ENCODE data around the gene HOXC9.

The HOXC9 gene

GRCh38 chr12:54000116-54001114, at the start of gene HOXC9:
Gene HOXC9, plus strand, starts transcription at chr12:54000161. Its CDS starts 28 bp downstream, at chr12:54000189.
- DNase-seq (ENCODE audit: low read depth in 1 of 2, low spot score in 1 of 2): no peak

DNA sequence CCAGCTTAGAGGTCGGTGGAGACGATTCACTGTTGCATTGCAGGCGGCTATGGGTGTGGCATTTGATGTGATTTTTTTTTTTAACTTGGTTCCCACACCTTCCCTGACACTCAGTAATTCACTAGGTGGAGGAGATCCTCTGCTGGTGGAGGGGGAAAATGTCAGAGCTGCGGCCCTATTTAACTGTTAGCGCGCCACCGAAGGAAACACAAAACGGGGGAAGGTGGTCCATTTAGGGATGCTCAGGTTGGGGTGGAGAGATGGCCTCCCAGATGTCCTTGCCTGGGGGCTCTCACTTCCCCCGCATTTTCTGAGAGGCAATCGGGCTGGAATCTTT, 49.6 kb upstream of the HOXC9 start:
- DNase-seq (ENCODE audit: low read depth in 1 of 2, low spot score in 1 of 2): no peak

DNA sequence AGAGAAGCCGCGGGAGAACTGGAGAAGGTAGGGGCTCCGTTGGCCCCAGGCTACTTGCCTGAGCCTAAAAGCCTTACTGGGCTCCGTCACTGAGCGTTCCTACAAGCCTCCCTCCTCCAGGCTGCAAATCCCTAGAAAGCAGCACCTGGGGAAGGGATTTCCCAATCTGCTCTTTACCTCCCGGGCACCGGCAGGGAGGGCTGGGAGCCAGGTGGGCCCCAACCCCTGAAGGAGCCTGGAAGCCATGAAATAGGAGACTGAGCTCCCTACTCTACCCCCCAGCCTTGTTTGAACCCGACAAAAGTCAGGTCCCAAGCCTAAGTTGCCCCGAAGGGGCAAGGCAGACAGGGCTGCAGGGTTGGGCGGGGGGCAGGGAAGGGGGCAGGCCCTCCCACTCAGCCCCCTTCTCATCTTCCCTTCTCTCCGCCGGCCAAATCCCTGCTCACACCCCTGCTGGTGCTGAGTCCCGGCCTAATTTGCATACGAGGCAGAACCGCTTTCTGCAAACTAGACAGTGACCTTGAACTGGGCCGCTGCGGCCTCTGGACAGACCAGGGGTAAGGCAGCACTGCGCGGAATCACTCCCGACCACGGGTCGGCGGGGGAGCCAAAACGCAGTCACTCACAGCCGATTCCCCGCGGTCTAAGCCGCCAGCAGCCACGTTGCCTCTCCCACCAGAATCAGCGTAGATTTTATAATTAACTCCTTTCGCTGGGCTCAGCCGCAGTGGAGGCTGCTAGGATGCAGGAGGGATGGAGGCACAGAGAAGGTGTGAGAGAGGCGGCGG, 49.0 kb upstream of the HOXC9 start:
- no peak for DNase-seq (ENCODE audit: low read depth in 1 of 2, low spot score in 1 of 2)

- no peak for DNase-seq (ENCODE audit: low read depth in 1 of 2, low spot score in 1 of 2)
Observed at GRCh38 chr12:53951577-53952334, 48.2 kb upstream of the HOXC9 start.

- no peak for DNase-seq (ENCODE audit: low read depth in 1 of 2, low spot score in 1 of 2)
Observed at GRCh38 chr12:53952335-53952694, 47.6 kb upstream of the HOXC9 start.

- DNase-seq (ENCODE audit: low read depth in 1 of 2, low spot score in 1 of 2): no peak
Observed at GRCh38 chr12:53952871-53953734, 46.9 kb upstream of the HOXC9 start.

- no peak for DNase-seq (ENCODE audit: low read depth in 1 of 2, low spot score in 1 of 2)
Observed at GRCh38 chr12:53953831-53954693, 45.9 kb upstream of the HOXC9 start.

DNA sequence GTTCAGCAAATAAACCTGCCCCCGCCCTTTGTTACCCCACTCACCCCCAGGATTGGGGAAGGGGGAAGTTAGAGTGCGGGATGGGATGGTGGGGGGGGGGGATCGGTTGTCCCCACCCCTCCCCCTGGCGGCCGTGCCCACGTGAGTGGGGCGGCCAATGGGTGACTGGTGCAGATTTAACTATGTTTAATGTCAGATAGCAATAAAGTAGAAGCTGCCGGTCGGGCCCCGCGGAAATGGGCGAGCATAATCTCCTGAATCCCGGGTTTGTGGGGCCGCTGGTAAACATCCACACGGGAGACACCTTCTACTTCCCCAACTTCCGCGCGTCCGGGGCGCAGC, 45.3 kb upstream of the HOXC9 start, which contains the start of gene HOXC12:
Gene HOXC12, plus strand, starts transcription at position 210 of the 342 bp plus-strand sequence. Its CDS starts 27 bp downstream, at position 237.
- DNase-seq (ENCODE audit: low read depth in 1 of 2, low spot score in 1 of 2): no peak

DNA sequence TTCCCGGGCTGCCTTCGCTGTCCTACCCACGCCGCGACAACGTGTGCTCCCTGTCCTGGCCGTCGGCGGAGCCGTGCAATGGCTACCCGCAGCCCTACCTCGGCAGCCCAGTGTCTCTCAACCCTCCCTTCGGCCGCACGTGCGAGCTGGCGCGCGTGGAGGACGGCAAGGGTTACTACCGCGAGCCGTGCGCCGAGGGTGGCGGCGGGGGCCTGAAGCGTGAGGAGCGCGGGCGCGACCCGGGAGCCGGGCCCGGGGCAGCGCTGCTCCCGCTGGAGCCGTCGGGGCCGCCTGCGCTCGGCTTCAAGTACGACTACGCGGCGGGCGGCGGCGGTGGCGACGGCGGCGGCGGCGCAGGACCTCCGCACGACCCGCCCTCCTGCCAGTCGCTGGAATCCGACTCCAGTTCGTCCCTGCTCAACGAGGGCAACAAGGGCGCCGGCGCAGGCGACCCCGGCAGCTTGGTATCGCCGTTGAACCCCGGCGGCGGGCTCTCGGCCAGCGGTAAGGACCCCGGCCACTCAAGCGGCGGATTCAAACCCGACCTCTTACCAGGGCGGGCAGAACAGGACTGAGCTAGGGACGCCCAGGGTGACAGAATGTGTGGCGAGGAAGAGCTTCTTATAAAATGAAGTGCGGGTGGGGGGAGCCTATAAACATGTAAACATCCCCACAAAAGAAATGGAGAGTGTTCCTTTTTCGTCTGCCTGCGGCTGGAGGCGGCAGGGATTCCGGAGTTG, 44.8 kb upstream of the HOXC9 start:
- DNase-seq (ENCODE audit: low read depth in 1 of 2, low spot score in 1 of 2): no peak

- no peak for DNase-seq (ENCODE audit: low read depth in 1 of 2, low spot score in 1 of 2)
Observed at GRCh38 chr12:53955776-53956250, 44.1 kb upstream of the HOXC9 start.

DNA sequence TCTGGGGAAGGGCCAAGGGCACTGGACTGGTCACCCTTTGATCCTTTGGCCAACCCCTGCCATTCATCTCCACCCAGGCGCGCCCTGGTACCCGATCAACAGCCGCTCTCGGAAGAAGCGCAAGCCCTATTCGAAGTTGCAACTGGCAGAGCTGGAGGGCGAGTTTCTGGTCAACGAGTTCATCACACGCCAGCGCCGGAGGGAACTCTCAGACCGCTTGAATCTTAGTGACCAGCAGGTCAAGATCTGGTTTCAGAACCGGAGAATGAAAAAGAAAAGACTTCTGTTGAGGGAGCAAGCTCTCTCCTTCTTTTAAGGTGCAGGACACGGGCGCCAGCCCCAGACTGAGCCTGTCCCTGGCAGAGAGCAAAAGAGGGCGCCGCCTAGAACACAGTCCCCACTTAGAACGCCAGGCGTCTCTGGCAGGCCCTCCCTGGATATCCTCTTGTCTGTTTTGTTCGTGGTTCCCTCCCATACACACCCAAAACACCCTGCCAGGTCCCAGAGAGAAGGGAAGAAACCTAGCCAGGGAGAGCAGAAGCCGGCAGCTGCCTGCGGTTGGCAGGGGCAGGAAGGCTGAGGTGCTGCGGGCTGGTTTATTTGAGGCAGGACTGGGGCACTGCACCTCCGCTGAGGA, 43.6 kb upstream of the HOXC9 start:
- no peak for DNase-seq (ENCODE audit: low read depth in 1 of 2, low spot score in 1 of 2)

- DNase-seq (ENCODE audit: low read depth in 1 of 2, low spot score in 1 of 2): no peak
Observed at GRCh38 chr12:53956914-53957536, 42.9 kb upstream of the HOXC9 start.

GRCh38 chr12:53958128-53958527, 41.8 kb upstream of the HOXC9 start:
- no peak for DNase-seq (ENCODE audit: low read depth in 1 of 2, low spot score in 1 of 2)

DNA sequence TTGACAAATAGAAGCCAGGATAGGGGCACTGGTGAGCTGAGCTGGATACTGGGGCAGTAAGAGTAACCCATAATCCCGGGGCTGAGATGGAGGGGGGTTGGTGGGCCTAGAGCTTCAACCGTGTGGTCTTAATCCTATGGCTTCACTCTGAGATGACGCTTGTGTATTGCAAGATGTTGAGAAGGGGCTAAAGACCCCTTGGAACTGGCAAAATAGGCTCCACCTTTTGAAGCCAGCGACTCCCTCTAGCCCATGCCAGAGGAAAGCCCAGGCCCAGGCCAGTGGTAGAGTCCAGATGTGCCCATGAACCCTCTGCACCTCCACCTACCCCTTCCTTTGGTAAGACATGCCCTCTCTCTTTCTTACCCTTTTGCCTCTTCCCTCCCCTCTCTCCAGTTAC, 40.6 kb upstream of the HOXC9 start:
- DNase-seq (ENCODE audit: low read depth in 1 of 2, low spot score in 1 of 2): no peak

DNA sequence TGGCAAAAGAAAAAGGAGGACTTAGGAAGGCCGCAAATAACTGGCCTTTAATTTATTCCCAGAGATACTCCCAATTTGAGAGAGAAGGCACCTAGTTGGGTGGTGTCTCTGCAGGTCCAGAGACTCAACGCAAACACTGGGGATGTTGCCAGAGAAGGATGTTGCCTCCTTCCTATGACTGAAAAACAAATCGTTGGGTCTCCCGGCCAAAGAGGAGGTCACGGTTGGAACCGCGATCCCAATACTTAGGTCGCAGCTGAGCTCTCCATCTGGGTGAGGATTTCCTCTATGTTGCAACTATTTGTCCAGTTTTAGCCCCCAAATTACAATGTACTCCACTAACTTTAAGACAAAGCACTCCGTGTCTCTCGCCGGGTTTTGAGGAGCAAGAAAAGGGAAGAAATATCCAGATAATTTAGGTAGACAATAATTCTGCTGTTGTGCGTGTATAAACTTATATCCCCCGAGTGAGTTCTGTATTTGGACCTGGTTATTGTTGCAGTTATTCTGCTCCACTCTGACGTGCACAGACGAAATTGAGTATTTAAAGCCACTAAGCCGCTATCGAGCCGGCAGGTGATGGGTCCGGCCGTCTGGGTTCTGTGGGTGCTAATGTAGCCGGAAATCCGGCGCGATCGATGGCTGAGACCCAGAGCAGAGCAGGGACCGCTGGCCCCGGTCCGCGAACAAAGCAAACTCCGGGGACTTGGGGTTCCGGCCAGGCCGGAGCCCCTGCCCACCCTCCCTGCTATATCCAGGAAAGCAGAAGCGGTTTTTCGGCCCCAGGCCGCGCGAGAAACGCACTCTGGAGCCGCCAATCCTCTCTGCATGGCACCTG, 39.6 kb upstream of the HOXC9 start:
- no peak for DNase-seq (ENCODE audit: low read depth in 1 of 2, low spot score in 1 of 2)

- DNase-seq (ENCODE audit: low read depth in 1 of 2, low spot score in 1 of 2): no peak
Observed at GRCh38 chr12:53961025-53961761, 38.8 kb upstream of the HOXC9 start.
